GM12878 (cell line): ENCODE data around the gene PRUNE2. TPM values are rescaled to one million over a fixed set of nuclear protein-coding genes. Genes with fewer than 3 reads are reported as not detected.

Source experiments
- ATAC-seq: fragments of 200-7000 bp; cut with Tn5 transposase; 3 replicates; pipeline ENCODE4 v1.9.1; 2020; ENCODE audit warnings: mild to moderate bottlenecking, moderate library complexity
- BruUV-seq: library from RNA; stranded (reverse); fragments of 400-500 nt; replicated peaks from 2 replicates; lab custom pipeline; 2021; lab: Mats Ljungman, UMichigan
- CTCF ChIA-PET: fragments of 300-600 bp; sonication (Branson Sonifier 250); formaldehyde crosslinking; extraction: SDS; loops from one replicate; lab custom pipeline; 2021; ENCODE audit warnings: inconsistent platforms; lab: Yijun Ruan, JAX
- POLR2A ChIA-PET: fragments of 350-600 bp; formaldehyde crosslinking; extraction: SDS; loops from one replicate; lab custom pipeline; 2021; ENCODE audit warnings: inconsistent platforms; lab: Charles Lee
- RAD21 ChIA-PET: fragments of 300-600 bp; sonication (Branson Sonifier 250); formaldehyde crosslinking; loops from one replicate; lab custom pipeline; 2023; ENCODE audit warnings: antibody characterized with exemption; ENCODE audit not compliant: unreplicated experiment; lab: Charles Lee
- SMC1A ChIA-PET: fragments of 300-600 bp; sonication (Branson Sonifier 250); formaldehyde crosslinking; loops from one replicate; lab custom pipeline; 2023; ENCODE audit not compliant: unreplicated experiment, uncharacterized antibody; lab: Charles Lee
- DNase-seq: peaks from one replicate; pipeline ENCODE4 v3.0.0-alpha.2; 2011; ENCODE audit warnings: low read depth, low spot score
- FAIRE-seq: peaks from 3 replicates; lab custom pipeline; 2011; peaks lifted over from hg19 to GRCh38; lab: Jason Lieb, UNC
- H2AFZ ChIP-seq: 2 replicates; pipeline ENCODE4 v1.6.0; 2011; ENCODE audit warnings: low read depth, low read length, control low read depth; ENCODE audit not compliant: control insufficient read depth
- H3K27ac ChIP-seq: 2 replicates; pipeline ENCODE4 v1.5.1; 2011; ENCODE audit warnings: control low read depth; ENCODE audit not compliant: control insufficient read depth, insufficient read depth
- H3K27me3 ChIP-seq, 2 experiments: replicated peaks in 1 of 2; 2 replicates each; pipeline versions ENCODE4 v1.6.0 to v1.6.1; 2011; ENCODE audit warnings: low read length in 1 of 2; ENCODE audit not compliant: control insufficient read depth in 2 of 2, insufficient read depth in 2 of 2
- H3K36me3 ChIP-seq, 2 experiments: 2 replicates each; pipeline ENCODE4 v1.5.1; 2011; ENCODE audit warnings: low read length in 1 of 2; ENCODE audit not compliant: control insufficient read depth in 2 of 2, insufficient read depth in 2 of 2
- H3K4me1 ChIP-seq: 2 replicates; pipeline ENCODE4 v1.6.1; 2011; ENCODE audit warnings: mild to moderate bottlenecking, low read length, moderate library complexity, mixed read lengths; ENCODE audit not compliant: control insufficient read depth, insufficient read depth
- H3K4me2 ChIP-seq: 2 replicates; pipeline ENCODE4 v1.6.0; 2011; ENCODE audit warnings: control low read depth; ENCODE audit not compliant: control insufficient read depth, insufficient read depth
- H3K4me3 ChIP-seq: fragments of 200-600 bp; sonication (generic); 2 replicates; pipeline ENCODE4 v1.5.1; 2016
- H3K79me2 ChIP-seq: 2 replicates; pipeline ENCODE4 v1.6.0; 2011; ENCODE audit warnings: low read length; ENCODE audit not compliant: control insufficient read depth, insufficient read depth
- H3K9ac ChIP-seq: 2 replicates; pipeline ENCODE4 v1.8.0; 2011; ENCODE audit warnings: low read length, control low read depth, mixed read lengths; ENCODE audit not compliant: control insufficient read depth, insufficient read depth
- H3K9me3 ChIP-seq: replicated peaks from 3 replicates; pipeline ENCODE4 v1.5.1; 2011; ENCODE audit warnings: mild to moderate bottlenecking, low read length; ENCODE audit not compliant: control insufficient read depth, insufficient read depth
- H4K20me1 ChIP-seq: 2 replicates; pipeline ENCODE4 v1.6.0; 2011; ENCODE audit not compliant: control insufficient read depth, insufficient read depth
- BCLAF1 ChIP-seq: fragments of 450-650 bp; IDR thresholded peaks from 2 replicates; pipeline ENCODE4 v1.6.1; 2017; ENCODE audit warnings: antibody characterized with exemption, mild to moderate bottlenecking, moderate library complexity
- IKZF1 ChIP-seq: fragments of 450-650 bp; conservative IDR thresholded peaks from 2 replicates; pipeline ENCODE4 v1.6.1; 2017; ENCODE audit warnings: antibody characterized with exemption, mild to moderate bottlenecking
- IRF4 ChIP-seq: IDR thresholded peaks from 2 replicates; pipeline ENCODE4 v1.6.1; 2011; ENCODE audit warnings: low read depth, low read length
- NBN ChIP-seq: fragments of 450-650 bp; IDR thresholded peaks from 2 replicates; pipeline ENCODE4 v1.6.1; 2016
- PAX8 ChIP-seq: fragments of 450-650 bp; IDR thresholded peaks from 2 replicates; pipeline ENCODE4 v1.6.1; 2017; ENCODE audit warnings: mild to moderate bottlenecking, moderate library complexity
- SIX5 ChIP-seq: IDR thresholded peaks from 2 replicates; pipeline ENCODE4 v1.6.1; 2011; ENCODE audit warnings: mild to moderate bottlenecking, low read depth, low read length, moderate library complexity; ENCODE audit not compliant: severe bottlenecking
- SKIL ChIP-seq: fragments of 450-650 bp; IDR thresholded peaks from 2 replicates; pipeline ENCODE4 v1.6.1; 2017; ENCODE audit warnings: mild to moderate bottlenecking, low read depth, inconsistent platforms; ENCODE audit not compliant: poor library complexity, severe bottlenecking
- SMARCA5 ChIP-seq: fragments of 450-650 bp; IDR thresholded peaks from 2 replicates; pipeline ENCODE4 v1.6.1; 2017; ENCODE audit warnings: mild to moderate bottlenecking
- SREBF2 ChIP-seq: IDR thresholded peaks from 2 replicates; pipeline ENCODE4 v1.6.1; 2012; ENCODE audit warnings: mild to moderate bottlenecking, low read length
- TCF12 ChIP-seq: IDR thresholded peaks from 2 replicates; pipeline ENCODE4 v1.6.1; 2011; ENCODE audit warnings: low read depth, mild to moderate bottlenecking, low read length
- ZBTB40 ChIP-seq: fragments of 450-650 bp; IDR thresholded peaks from 2 replicates; pipeline ENCODE4 v1.6.1; 2016; ENCODE audit warnings: mild to moderate bottlenecking, moderate library complexity, borderline replicate concordance
- ZNF207 ChIP-seq: fragments of 450-650 bp; IDR thresholded peaks from 2 replicates; pipeline ENCODE4 v1.6.1; 2014; ENCODE audit warnings: antibody characterized with exemption, mild to moderate bottlenecking, borderline replicate concordance
- ZSCAN29 ChIP-seq: fragments of 450-650 bp; IDR thresholded peaks from 2 replicates; pipeline ENCODE4 v1.6.1; 2017; ENCODE audit warnings: mild to moderate bottlenecking, moderate library complexity
- WGBS: methylation state at CpG from one replicate; pipeline ENCODE4 v1.1.6; 2016; ENCODE audit warnings: low lambda C conversion rate; ENCODE audit not compliant: insufficient replicate concordance, insufficient coverage; ENCODE audit errors: missing lambda C conversion rate; 5-methylcytosine and 5-hydroxymethylcytosine counted together
- in situ Hi-C: fragments of 300-500 bp; cut with MboI; formaldehyde crosslinking; loops from 9 replicates; pipeline ENCODE4 v1.14.3; 2018; ENCODE audit warnings: mixed read lengths
- intact Hi-C: fragments of 100-400 bp; cut with micrococcal nuclease; formaldehyde crosslinking; loops from one replicate; pipeline ENCODE4 v1.14.2; 2022; ENCODE audit not compliant: unreplicated experiment
- polyA plus RNA-seq, 11 experiments: library from polyadenylated mRNA; depleted of rRNA in 4 of 11; unstranded in 6 of 11; stranded (reverse) in 5 of 11; fragments of >200 nt; fragmentation: Nextera tagmentation in 4 of 11; fragmentation: Illumina TruSeq in 1 of 11; extraction: Ambion mirVana in 4 of 11; extraction: Trizol in 1 of 11; gene quantifications; 1 replicate in 1 of 11; 2 replicates in 10 of 11; pipeline versions ENCODE4 v1.2.1 to v1.2.3, GENCODE V29; 2011 to 2016; ENCODE audit warnings: inconsistent platforms in 2 of 11, missing spikeins in 2 of 11, low read depth in 1 of 11
- total RNA-seq, 4 experiments: library from RNA; depleted of rRNA in 3 of 4; stranded (reverse); fragments of >200 nt in 3 of 4; fragmentation: Illumina TruSeq in 1 of 4; extraction: Trizol in 1 of 4; gene quantifications; 2 replicates each; pipeline versions ENCODE4 v1.2.1 to v1.2.3, GENCODE V29; 2013 to 2021

PRUNE2 gene
- total and polyA plus RNA-seq, 10 of the 15 experiments (the other 5 are each of a cell fraction or from before 2014, with no cell fraction given): 0.07 to 0.63 (median 0.25) TPM

DNA sequence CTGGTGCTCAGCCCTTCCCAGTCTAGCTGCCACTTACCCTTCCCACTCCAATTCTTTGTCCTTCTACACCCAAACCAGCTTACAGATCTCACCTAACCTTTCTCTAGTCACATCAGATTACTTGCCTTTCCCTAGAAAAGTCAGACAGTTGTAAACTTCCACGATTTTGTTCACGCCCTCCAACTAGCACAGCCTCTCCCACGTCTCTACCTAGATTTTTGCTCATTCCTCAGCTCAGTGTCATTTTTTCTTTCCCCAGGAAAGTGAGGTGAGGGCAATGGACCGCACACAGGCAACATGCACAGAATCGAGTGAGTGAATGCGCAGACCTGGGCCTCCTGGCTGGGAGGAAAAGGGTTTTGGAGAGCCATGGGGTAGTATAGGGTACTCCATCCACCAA is 20.9 kb upstream of the PRUNE2 start (continued):
- no peak for TF ChIP-seq BCLAF1
- TF ChIP-seq SKIL: no peak
- TF ChIP-seq SREBF2: no peak
- TF ChIP-seq ZNF207: no peak

DNA sequence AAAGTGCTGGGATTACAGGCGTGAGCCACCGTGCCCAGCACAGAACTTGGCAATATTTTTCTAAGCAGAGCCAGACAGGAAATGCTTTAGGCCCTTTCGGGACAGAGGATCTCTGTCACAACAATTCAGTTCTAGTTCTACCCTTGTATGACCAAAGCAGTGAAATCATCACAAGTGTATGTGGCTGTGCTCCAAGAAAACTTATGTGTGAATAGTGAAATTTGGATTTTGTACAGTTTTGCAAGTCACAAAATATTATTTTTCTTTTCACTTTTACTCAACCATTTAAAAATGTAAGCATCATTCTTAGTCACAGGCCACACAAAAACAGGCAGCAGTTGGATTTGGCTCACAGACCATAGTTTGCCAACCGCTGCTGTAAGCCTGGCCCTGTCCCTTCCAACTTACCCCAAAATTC is 20.4 kb upstream of the PRUNE2 start:
- Histone ChIP-seq H3K4me3 (no peak overlapping the region), H3K27me3 (no peaks in the 10 kb centered on the region), H4K20me1 (no peaks in the 10 kb centered on the region), H3K4me1 (no peaks in the 10 kb centered on the region), H3K27ac (no peak overlapping the region), H3K36me3 (no peaks in the 10 kb centered on the region), H2AFZ (no peak overlapping the region), H3K9me3 (no peaks in the 10 kb centered on the region), H3K9ac (no peak overlapping the region), H3K79me2 (no peaks in the 10 kb centered on the region), H3K4me2 (no peak overlapping the region)
- intact Hi-C loops (no loop called here), in situ Hi-C loops (no loop called here)
- BruUV-seq: no TSS peak
- ChIA-PET POLR2A (interaction anchor here (0.7 kb wide), 1 partner anchor 304 kb away, joined by 5 read pairs; no protein-coding TSS in a partner anchor), RAD21 (no interaction called here), SMC1A (interaction anchor here (0.5 kb wide), 1 partner anchor 40 kb away, joined by 3 read pairs; no protein-coding TSS in a partner anchor), CTCF (no interaction called here)
- 19% methylated on average over 4 of the region's 4 CpGs for WGBS
- DNase-seq (no peak), FAIRE-seq (no peak), ATAC-seq (no peak)
- TF ChIP-seq ZSCAN29 (no peak), IRF4 (no peak), SIX5 (no peak), SMARCA5 (no peak), IKZF1 (no peak), ZBTB40 (no peak), TCF12 (no peak), PAX8 (no peak), NBN (no peak)
